K562 (cell line): ENCODE results near the gene DRC3.

ENCODE experiments used
- KDM1A ChIP-seq, 2 experiments: fragments of 450-650 bp; IDR thresholded peaks; 2 replicates each; pipeline ENCODE4 v1.6.1; 2016; ENCODE audit warnings: mild to moderate bottlenecking in 2 of 2
- NR1H2 ChIP-seq: sonication (generic); formaldehyde crosslinking; IDR thresholded peaks from 2 replicates; pipeline ENCODE4 v1.4.0; 2020; ENCODE audit warnings: mild to moderate bottlenecking, missing genetic modification reagents
- RNF2 ChIP-seq: sonication (generic); IDR thresholded peaks from 2 replicates; pipeline ENCODE4 v1.6.1; 2016
- ZSCAN29 ChIP-seq: fragments of 450-650 bp; IDR thresholded peaks from 2 replicates; pipeline ENCODE4 v1.6.1; 2017
- TF ChIP-seq, protein P1 (sequence below), 3 experiments: IDR thresholded peaks in 2 of 3; conservative IDR thresholded peaks in 1 of 3; 2 replicates each; pipeline ENCODE4 v1.5.1; 2011 to 2012; ENCODE audit warnings: low read length in 3 of 3, mild to moderate bottlenecking in 3 of 3, control low read depth in 2 of 3, improper control_type of control experiment in 1 of 3, inconsistent platforms in 1 of 3, low read depth in 1 of 3, mixed read lengths in 1 of 3, moderate library complexity in 1 of 3; ENCODE audit not compliant: insufficient read depth in 2 of 3
- TF ChIP-seq, protein P2 (sequence below): sonication (generic); formaldehyde crosslinking; IDR thresholded peaks from 2 replicates; pipeline ENCODE4 v1.8.0; 2022; ENCODE audit warnings: mild to moderate bottlenecking, missing genetic modification reagents, borderline replicate concordance

DNA sequence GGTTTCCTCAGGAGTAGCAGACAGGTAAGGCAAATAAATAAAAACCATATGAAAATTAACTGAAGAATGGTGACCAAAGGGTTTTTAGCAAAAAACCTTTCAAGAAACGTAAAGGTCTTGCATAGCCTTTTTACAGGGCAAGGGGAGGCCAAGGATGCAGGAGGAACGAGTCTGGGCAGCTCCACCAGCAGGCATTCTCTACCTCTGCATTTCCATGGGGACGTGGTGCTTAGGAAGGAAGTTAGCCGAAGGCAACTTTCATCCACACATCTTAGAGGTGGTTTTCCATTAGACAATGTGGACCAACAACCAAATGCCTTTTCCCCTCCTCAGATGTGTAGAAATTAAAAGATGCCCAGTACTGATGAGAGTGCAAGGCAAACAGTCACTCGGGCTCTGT lies 21.1 kb upstream of the DRC3 start:
- TF ChIP-seq, protein P1, sequence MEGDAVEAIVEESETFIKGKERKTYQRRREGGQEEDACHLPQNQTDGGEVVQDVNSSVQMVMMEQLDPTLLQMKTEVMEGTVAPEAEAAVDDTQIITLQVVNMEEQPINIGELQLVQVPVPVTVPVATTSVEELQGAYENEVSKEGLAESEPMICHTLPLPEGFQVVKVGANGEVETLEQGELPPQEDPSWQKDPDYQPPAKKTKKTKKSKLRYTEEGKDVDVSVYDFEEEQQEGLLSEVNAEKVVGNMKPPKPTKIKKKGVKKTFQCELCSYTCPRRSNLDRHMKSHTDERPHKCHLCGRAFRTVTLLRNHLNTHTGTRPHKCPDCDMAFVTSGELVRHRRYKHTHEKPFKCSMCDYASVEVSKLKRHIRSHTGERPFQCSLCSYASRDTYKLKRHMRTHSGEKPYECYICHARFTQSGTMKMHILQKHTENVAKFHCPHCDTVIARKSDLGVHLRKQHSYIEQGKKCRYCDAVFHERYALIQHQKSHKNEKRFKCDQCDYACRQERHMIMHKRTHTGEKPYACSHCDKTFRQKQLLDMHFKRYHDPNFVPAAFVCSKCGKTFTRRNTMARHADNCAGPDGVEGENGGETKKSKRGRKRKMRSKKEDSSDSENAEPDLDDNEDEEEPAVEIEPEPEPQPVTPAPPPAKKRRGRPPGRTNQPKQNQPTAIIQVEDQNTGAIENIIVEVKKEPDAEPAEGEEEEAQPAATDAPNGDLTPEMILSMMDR (IDR thresholded peaks at IDR 0.05 in 2 of 3, conservative IDR thresholded peaks at IDR 0.05 in 1 of 3; ENCODE audit: insufficient read depth in 2 of 3, low read depth in 1 of 3, low read length in 3 of 3), result no peak
- TF ChIP-seq RNF2, result no peak
- TF ChIP-seq ZSCAN29, result no peak
- TF ChIP-seq KDM1A (IDR thresholded peaks at IDR 0.05), result no peak
- TF ChIP-seq, protein P2, sequence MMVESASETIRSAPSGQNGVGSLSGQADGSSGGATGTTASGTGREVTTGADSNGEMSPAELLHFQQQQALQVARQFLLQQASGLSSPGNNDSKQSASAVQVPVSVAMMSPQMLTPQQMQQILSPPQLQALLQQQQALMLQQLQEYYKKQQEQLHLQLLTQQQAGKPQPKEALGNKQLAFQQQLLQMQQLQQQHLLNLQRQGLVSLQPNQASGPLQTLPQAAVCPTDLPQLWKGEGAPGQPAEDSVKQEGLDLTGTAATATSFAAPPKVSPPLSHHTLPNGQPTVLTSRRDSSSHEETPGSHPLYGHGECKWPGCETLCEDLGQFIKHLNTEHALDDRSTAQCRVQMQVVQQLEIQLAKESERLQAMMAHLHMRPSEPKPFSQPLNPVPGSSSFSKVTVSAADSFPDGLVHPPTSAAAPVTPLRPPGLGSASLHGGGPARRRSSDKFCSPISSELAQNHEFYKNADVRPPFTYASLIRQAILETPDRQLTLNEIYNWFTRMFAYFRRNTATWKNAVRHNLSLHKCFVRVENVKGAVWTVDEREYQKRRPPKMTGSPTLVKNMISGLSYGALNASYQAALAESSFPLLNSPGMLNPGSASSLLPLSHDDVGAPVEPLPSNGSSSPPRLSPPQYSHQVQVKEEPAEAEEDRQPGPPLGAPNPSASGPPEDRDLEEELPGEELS (CRISPR knock-in tag), result no peak
- TF ChIP-seq NR1H2 (CRISPR knock-in tag), result no peak
